Measurements from ENCODE around the gene FEM1C. TPM values are rescaled to one million over a fixed set of nuclear protein-coding genes. Genes with fewer than 3 reads are reported as not detected.
A peak's percentile ranks its signal among the peaks of the same experiment; 100 is the strongest.

The FEM1C gene
- total RNA-seq, 4 donors from 2014 or later, result 11.3 to 16.6 (median 14.3) TPM

DNA sequence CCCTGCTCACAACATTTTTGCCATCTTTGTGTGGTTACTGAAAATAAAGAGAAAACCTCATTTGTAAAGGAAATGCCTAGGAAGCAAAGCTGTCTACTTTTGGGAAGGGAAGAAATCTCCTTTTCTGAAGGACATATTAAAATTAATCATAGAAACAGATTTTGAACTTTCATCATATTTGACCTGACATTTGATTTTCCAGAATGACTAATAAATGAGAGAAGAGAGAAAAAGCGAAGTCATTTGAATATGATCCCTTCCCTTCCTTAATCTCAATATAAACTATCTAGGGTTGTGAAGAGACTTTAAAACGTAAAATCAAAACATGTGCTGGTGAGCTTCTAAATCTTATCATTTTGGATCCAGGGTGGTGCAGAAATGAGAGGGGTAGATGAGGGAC, 66.3 kb downstream of the FEM1C start:
- no peak for DNase-seq (ENCODE audit: low spot score in 2 of 2)
- intact Hi-C loops (cut with DNase I; ENCODE audit: low total_unique reads), result no loop called here
- whole genome bisulfite sequencing, 2 donors, result 88 to 89% methylated on average over 2 of the region's 2 CpGs
- TF ChIP-seq, protein P1, sequence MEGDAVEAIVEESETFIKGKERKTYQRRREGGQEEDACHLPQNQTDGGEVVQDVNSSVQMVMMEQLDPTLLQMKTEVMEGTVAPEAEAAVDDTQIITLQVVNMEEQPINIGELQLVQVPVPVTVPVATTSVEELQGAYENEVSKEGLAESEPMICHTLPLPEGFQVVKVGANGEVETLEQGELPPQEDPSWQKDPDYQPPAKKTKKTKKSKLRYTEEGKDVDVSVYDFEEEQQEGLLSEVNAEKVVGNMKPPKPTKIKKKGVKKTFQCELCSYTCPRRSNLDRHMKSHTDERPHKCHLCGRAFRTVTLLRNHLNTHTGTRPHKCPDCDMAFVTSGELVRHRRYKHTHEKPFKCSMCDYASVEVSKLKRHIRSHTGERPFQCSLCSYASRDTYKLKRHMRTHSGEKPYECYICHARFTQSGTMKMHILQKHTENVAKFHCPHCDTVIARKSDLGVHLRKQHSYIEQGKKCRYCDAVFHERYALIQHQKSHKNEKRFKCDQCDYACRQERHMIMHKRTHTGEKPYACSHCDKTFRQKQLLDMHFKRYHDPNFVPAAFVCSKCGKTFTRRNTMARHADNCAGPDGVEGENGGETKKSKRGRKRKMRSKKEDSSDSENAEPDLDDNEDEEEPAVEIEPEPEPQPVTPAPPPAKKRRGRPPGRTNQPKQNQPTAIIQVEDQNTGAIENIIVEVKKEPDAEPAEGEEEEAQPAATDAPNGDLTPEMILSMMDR (IDR thresholded peaks at IDR 0.05), result no peak
- TF ChIP-seq POLR2A (IDR thresholded peaks at IDR 0.05), result no peak
- H3K4me3 ChIP-seq (ENCODE audit: low read depth, poor library complexity, severe bottlenecking), result no peak overlapping the region

DNA sequence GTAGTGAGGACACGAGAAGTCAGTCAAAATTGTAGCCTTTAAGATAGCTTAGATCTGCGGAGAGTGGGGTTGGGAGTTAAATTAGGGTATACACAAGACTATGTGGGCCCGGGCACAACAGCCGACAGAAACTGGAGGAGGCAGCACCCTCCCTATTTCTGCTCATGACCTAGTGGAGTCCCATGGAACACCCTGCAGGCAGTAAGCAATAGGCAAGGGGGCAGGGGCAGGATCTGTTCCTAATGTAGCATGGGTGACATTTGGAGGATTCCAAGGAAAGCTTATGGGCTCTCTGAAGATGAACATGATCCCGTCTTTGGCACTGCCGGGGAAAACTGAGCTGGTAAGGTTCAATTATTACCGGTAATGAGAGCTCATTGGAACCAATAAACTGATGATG, 67.0 kb downstream of the FEM1C start:
- H3K4me3 ChIP-seq (ENCODE audit: low read depth, poor library complexity, severe bottlenecking), result no peak overlapping the region
- intact Hi-C loops (cut with DNase I; ENCODE audit: low total_unique reads), result no loop called here
- TF ChIP-seq POLR2A (IDR thresholded peaks at IDR 0.05), result no peak
- TF ChIP-seq, protein P1 (IDR thresholded peaks at IDR 0.05), result no peak
- 90 to 100% methylated on average over 7 of the region's 7 CpGs for WGBS, 2 donors
- DNase-seq (ENCODE audit: low spot score in 2 of 2), result no peak

DNA sequence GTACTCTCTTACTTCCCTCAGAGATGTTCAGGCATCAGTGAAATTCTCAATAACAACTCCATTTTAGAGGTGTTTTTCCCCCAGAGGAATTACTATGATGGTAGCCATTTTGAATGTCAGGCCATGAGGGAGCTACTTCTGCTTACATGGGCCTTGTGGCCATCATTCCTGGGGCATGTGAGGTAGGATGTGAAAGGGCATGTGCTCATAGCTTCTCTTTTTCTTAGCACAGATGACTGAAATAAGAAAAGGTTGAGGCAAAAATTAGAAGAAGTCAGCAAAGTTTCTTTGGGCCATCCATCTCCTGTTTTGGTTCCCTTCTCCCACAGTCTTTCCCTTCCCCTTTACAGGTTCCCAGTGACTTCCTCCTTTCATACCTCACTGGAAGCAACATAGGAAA, 68.8 kb downstream of the FEM1C start:
- no peak for DNase-seq (ENCODE audit: low spot score in 2 of 2)
- no peak for TF ChIP-seq POLR2A (IDR thresholded peaks at IDR 0.05)
- TF ChIP-seq, protein P1 (IDR thresholded peaks at IDR 0.05), result no peak
- intact Hi-C loops (cut with DNase I; ENCODE audit: low total_unique reads), result no loop called here
- H3K4me3 ChIP-seq (ENCODE audit: low read depth, poor library complexity, severe bottlenecking), result no peak overlapping the region

DNA sequence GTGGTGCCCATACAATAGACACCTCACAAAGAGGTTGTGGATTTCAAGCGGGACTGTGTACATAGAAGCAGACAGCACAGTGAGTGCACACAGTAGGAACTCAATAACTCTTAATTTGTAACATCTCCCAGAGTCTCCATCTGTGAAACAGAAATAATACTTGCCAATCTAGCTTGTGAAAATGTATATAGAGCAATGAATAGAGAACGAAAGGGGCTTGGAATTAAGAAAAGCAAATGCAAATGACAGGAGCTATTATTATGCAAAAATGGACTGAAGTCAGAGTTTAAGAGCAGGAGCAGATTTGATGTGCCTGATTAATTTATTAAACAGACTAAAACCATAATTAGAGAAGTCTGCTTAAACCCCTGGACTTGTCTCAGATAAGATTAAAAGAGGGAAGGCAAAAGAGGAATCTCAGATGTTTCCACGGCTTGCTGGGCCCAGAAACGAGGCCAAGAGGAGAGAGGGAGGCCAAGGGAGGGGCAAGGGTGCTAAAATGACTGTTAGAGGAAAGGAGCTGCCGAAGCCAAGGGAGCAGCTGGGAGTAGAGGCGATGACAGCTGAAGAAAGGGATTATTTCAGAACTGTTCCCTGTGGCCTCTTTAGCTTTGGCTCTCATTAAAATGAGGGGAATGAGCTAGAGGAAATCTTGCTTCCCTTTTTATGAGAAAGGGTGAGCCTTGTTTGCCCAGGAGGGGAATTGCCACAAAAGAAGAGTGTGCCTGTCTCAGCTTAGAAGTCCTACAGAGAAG, 72.1 kb downstream of the FEM1C start:
- WGBS, 2 donors, result 27 to 30% methylated on average over 6 of the region's 6 CpGs
- DNase-seq (ENCODE audit: low spot score in 2 of 2), result no peak
- intact Hi-C loops (cut with DNase I; ENCODE audit: low total_unique reads), result no loop called here
- TF ChIP-seq POLR2A (IDR thresholded peaks at IDR 0.05), result no peak
- TF ChIP-seq, protein P1 (IDR thresholded peaks at IDR 0.05), result no peak
- H3K4me3 ChIP-seq (ENCODE audit: low read depth, poor library complexity, severe bottlenecking), result no peak overlapping the region

DNA sequence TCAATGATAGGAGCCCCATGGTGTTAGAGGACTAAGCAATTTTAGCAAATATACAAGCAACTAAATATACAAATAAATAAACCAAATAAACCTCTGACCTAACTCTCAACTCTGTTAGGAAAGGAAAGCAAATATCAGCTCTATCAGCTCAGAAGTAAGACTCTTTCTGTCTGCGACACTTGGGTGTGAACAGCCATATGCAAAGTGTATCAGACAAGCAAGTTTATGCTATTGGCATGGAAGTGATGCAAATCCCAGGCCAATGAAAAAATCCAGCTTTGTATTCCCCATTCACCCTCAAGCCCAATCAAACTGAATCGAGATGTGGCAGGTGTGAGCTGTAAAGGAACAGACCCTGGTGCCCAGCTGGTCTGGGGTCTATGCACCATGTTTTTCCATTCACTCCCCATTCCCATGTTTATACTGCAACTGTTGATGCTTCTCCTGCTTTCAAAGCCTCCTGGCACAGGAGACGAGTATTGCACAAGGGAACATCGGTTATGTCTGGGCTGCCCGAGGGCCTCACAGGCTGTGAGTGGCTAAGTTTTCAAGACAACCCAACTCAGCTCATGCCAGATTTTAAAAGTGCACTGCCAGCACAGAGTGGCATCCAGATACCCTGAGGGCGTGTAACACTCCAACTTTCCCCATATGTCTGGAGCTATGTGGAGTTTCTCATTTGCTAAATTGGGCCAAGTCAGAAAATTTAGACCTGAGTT, 73.1 kb downstream of the FEM1C start:
- intact Hi-C loops (cut with DNase I; ENCODE audit: low total_unique reads), result no loop called here
- H3K4me3 ChIP-seq (ENCODE audit: low read depth, poor library complexity, severe bottlenecking), result no peak overlapping the region
- 40 to 41% methylated on average over 6 of the region's 6 CpGs for WGBS, 2 donors
- peak; percentile 76 to 89 for DNase-seq (ENCODE audit: low spot score in 2 of 2)
- TF ChIP-seq, protein P1 (IDR thresholded peaks at IDR 0.05), result no peak
- TF ChIP-seq POLR2A (IDR thresholded peaks at IDR 0.05), result no peak

All from lower leg skin (tissue), 4 donors.